Trophoblast cell (in vitro differentiated cells and primary cell): Measurements from ENCODE around the gene ZDHHC14.

Source experiments
- DNase-seq, 2 donors: peaks; one replicate each; pipeline ENCODE4 v3.0.0-alpha.2; 2016
- H2AFZ ChIP-seq: 2 replicates; pipeline ENCODE4 v1.6.1; 2013; ENCODE audit warnings: low read length, moderate library complexity, mild to moderate bottlenecking; ENCODE audit not compliant: insufficient read depth, poor library complexity
- H2AK5ac ChIP-seq: 2 replicates; pipeline ENCODE4 v1.6.1; 2013; ENCODE audit warnings: mild to moderate bottlenecking, low read length
- H2BK120ac ChIP-seq: 2 replicates; pipeline ENCODE4 v1.6.1; 2013; ENCODE audit warnings: low read length, mild to moderate bottlenecking, moderate library complexity; ENCODE audit not compliant: insufficient read depth, poor library complexity
- H2BK12ac ChIP-seq: 2 replicates; pipeline ENCODE4 v1.6.1; 2013; ENCODE audit warnings: mild to moderate bottlenecking, low read length, moderate library complexity
- H2BK5ac ChIP-seq: 2 replicates; pipeline ENCODE4 v1.6.1; 2013; ENCODE audit warnings: low read length, low read depth, moderate library complexity, mild to moderate bottlenecking; ENCODE audit not compliant: poor library complexity
- H3K14ac ChIP-seq: 2 replicates; pipeline ENCODE4 v1.6.1; 2013; ENCODE audit warnings: mild to moderate bottlenecking, low read length
- H3K18ac ChIP-seq: 2 replicates; pipeline ENCODE4 v1.6.1; 2013; ENCODE audit warnings: mild to moderate bottlenecking, low read length
- H3K23ac ChIP-seq: 2 replicates; pipeline ENCODE4 v1.6.1; 2013; ENCODE audit warnings: low read length
- H3K27ac ChIP-seq: 2 replicates; pipeline ENCODE4 v1.5.1; 2013; ENCODE audit warnings: low read depth, mild to moderate bottlenecking, inconsistent platforms, low read length, moderate library complexity
- H3K27me3 ChIP-seq: 2 replicates; pipeline ENCODE4 v1.6.1; 2013; ENCODE audit warnings: inconsistent platforms, mild to moderate bottlenecking, low read length, moderate library complexity; ENCODE audit not compliant: insufficient read depth
- H3K36me3 ChIP-seq, 2 experiments: 1 replicate in 1 of 2; 2 replicates in 1 of 2; pipeline ENCODE4 v1.6.1; 2013; ENCODE audit warnings: low read length in 2 of 2, mild to moderate bottlenecking in 2 of 2, moderate library complexity in 1 of 2; ENCODE audit not compliant: insufficient read depth in 2 of 2, control insufficient read depth in 1 of 2
- H3K4ac ChIP-seq: 2 replicates; pipeline ENCODE4 v1.6.1; 2013; ENCODE audit warnings: low read depth, mild to moderate bottlenecking, low read length, moderate library complexity
- H3K4me1 ChIP-seq, 2 experiments: 1 replicate in 1 of 2; 2 replicates in 1 of 2; pipeline ENCODE4 v1.6.1; 2013; ENCODE audit warnings: low read length in 2 of 2, mild to moderate bottlenecking in 2 of 2, moderate library complexity in 1 of 2; ENCODE audit not compliant: insufficient read depth in 2 of 2, control insufficient read depth in 1 of 2
- H3K4me2 ChIP-seq: 2 replicates; pipeline ENCODE4 v1.6.1; 2013; ENCODE audit warnings: inconsistent platforms, mild to moderate bottlenecking, low read length, moderate library complexity
- H3K4me3 ChIP-seq: 2 replicates; pipeline ENCODE4 v1.5.1; 2013; ENCODE audit warnings: mild to moderate bottlenecking, low read depth, low read length, inconsistent platforms
- H3K79me1 ChIP-seq: one replicate; pipeline ENCODE4 v1.6.1; 2013; ENCODE audit warnings: low read length
- H3K79me2 ChIP-seq: 2 replicates; pipeline ENCODE4 v1.6.1; 2013; ENCODE audit warnings: low read length, mild to moderate bottlenecking; ENCODE audit not compliant: control insufficient read depth, insufficient read depth, poor library complexity
- H3K9ac ChIP-seq: 2 replicates; pipeline ENCODE4 v1.6.1; 2013; ENCODE audit warnings: mild to moderate bottlenecking, low read length
- H3K9me3 ChIP-seq: 2 replicates; pipeline ENCODE4 v1.6.1; 2013; ENCODE audit warnings: low read depth, mild to moderate bottlenecking, control low read depth, inconsistent platforms, low read length; ENCODE audit not compliant: insufficient read depth
- H4K12ac ChIP-seq: 2 replicates; pipeline ENCODE4 v1.6.1; 2013; ENCODE audit warnings: low read depth, mild to moderate bottlenecking, low read length, moderate library complexity
- H4K8ac ChIP-seq: 2 replicates; pipeline ENCODE4 v1.6.1; 2013; ENCODE audit warnings: low read depth, mild to moderate bottlenecking, low read length, moderate library complexity
- H4K91ac ChIP-seq: one replicate; pipeline ENCODE4 v1.6.1; 2013; ENCODE audit warnings: low read depth, mild to moderate bottlenecking, low read length, moderate library complexity
- WGBS: extraction: QIAGEN DNeasy Blood & Tissue Kit; methylation state at CpG from one replicate; pipeline ENCODE4 v1.1.7; 2013; ENCODE audit warnings: missing lambda C conversion rate; ENCODE audit not compliant: insufficient read length, insufficient coverage; ENCODE audit errors: extremely low coverage; 5-methylcytosine and 5-hydroxymethylcytosine counted together

Gene ZDHHC14

DNA sequence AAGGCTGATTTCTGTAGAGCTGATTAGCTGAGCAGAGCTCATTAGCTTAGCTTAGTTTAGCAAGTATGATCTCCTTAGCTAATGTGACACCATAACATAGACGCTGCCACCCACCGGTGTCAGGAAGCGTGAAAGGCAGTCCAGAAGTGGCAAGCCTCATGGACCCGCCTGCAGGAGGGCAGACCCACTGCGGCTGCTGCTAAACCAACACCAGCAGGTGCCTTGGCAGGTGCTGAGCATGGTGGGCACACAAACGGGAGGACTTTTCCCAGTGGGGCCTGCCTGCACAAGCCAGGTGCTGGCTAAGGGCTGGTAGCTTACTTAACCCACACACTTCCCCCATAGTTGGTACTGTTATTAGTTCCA is 22.7 kb downstream of the ZDHHC14 start:
- WGBS: no CpG with 5 or more reads among the region's 6 CpGs
- no peak overlapping the region for H3K4ac ChIP-seq
- no peak overlapping the region for H3K4me3 ChIP-seq
- no peak overlapping the region for H3K14ac ChIP-seq
- no peaks in the 10 kb centered on the region for H3K79me1 ChIP-seq
- no peaks in the 10 kb centered on the region for H3K4me1 ChIP-seq
- no peak overlapping the region for H4K91ac ChIP-seq
- no peak overlapping the region for H3K4me2 ChIP-seq
- no peak overlapping the region for H3K27ac ChIP-seq
- no peak overlapping the region for H3K23ac ChIP-seq
- no peak overlapping the region for H3K9ac ChIP-seq
- H2AK5ac ChIP-seq: no peak overlapping the region
- H3K27me3 ChIP-seq: no peaks in the 10 kb centered on the region
- no peak overlapping the region for H3K18ac ChIP-seq
- no peak overlapping the region for H4K12ac ChIP-seq
- H4K8ac ChIP-seq: no peak overlapping the region
- H2AFZ ChIP-seq: no peak overlapping the region
- no peak overlapping the region for H2BK120ac ChIP-seq
- no peaks in the 10 kb centered on the region for H3K79me2 ChIP-seq
- DNase-seq: no peak
- H3K36me3 ChIP-seq: no peaks in the 10 kb centered on the region
- no peak overlapping the region for H2BK12ac ChIP-seq
- peaks cover 2% of the 10 kb centered on the region for H3K9me3 ChIP-seq
- H2BK5ac ChIP-seq: no peak overlapping the region

DNA sequence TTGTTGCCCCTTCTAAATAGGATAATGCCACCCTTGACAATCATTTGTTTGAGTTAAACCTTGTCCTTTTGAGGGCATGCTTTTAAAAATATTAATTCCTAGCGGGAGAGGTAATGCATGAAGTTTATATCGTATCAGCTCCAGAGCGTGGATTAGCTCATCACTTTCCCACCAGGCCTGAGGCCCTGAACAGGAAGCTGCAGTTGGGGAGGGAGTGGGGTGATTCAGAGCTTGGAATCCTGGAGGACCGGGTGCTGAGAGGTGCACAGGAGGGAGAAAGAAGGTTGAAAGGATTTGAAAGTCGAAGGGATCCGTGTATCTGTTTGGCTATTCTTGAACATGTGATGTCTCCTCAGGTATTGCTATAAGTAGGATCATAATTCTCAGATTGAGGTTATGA is 25.0 kb downstream of the ZDHHC14 start:
- Histone ChIP-seq H3K27me3 (no peaks in the 10 kb centered on the region), H3K18ac (no peak overlapping the region), H2AK5ac (no peak overlapping the region), H3K36me3 (no peaks in the 10 kb centered on the region), H3K4ac (no peak overlapping the region), H2BK120ac (no peak overlapping the region), H2BK12ac (no peak overlapping the region), H3K4me1 (no peaks in the 10 kb centered on the region), H3K9ac (no peak overlapping the region), H3K27ac (no peak overlapping the region), H3K79me2 (no peaks in the 10 kb centered on the region), H3K14ac (no peak overlapping the region), H4K12ac (no peak overlapping the region), H4K8ac (no peak overlapping the region), H3K23ac (no peak overlapping the region), H2AFZ (no peak overlapping the region), H3K79me1 (no peaks in the 10 kb centered on the region), H2BK5ac (no peak overlapping the region), H3K4me3 (no peak overlapping the region), H3K9me3 (peaks cover 2% of the 10 kb centered on the region), H3K4me2 (no peak overlapping the region), H4K91ac (no peak overlapping the region)
- DNase-seq: peak in 1 of 2 donors; percentile 5
- no CpG with 5 or more reads among the region's 6 CpGs for WGBS

DNA sequence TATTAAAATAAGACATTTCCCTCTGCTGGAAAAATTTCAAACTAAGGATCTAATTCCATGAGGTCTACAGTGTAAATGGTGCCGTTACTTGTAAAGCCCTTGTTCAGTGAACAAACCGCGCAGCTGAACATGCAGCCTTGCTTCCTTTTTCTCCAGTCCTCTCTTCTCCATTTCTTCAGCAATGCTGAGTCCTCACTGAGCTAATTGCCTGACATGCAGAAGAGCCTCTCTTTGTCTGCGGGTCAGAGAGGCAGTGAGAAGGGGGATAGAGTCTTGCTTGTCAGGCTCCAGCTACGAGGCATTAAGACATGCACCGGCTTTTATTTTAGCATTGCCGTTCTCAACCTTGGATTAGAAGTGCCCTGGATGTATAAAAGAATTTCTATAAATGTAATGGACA is 25.7 kb downstream of the ZDHHC14 start:
- Histone ChIP-seq H3K4me1 (no peaks in the 10 kb centered on the region), H4K8ac (no peak overlapping the region), H4K91ac (no peak overlapping the region), H3K27ac (no peak overlapping the region), H2BK120ac (no peak overlapping the region), H3K79me1 (no peaks in the 10 kb centered on the region), H3K4me2 (no peak overlapping the region), H3K18ac (no peak overlapping the region), H2AK5ac (no peak overlapping the region), H3K27me3 (no peaks in the 10 kb centered on the region), H3K79me2 (no peaks in the 10 kb centered on the region), H4K12ac (no peak overlapping the region), H2BK12ac (no peak overlapping the region), H2AFZ (no peak overlapping the region), H3K4me3 (no peak overlapping the region), H3K9ac (no peak overlapping the region), H3K23ac (no peak overlapping the region), H3K36me3 (no peaks in the 10 kb centered on the region), H3K9me3 (no peaks in the 10 kb centered on the region), H3K14ac (no peak overlapping the region), H3K4ac (no peak overlapping the region), H2BK5ac (no peak overlapping the region)
- WGBS: no CpG with 5 or more reads among the region's 7 CpGs
- no peak for DNase-seq

DNA sequence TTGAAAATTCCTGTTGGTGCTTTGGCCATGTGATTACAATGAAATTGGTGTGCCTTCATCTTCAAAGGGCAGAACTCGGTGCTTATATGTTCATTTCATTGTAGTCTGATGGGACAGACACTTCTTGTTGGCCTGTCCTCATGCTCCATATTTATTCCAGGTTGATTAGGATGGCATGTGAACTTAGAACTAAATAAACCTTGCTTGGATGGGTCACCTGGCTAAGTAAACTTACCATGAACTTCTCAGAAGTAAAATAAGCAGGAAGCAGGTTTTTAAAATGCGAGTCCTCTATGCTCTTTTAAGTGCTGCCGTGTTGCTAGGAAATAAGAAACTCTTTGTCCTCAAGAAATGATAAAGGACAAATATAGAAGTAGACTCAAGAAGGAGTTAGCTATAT is 26.7 kb downstream of the ZDHHC14 start:
- Histone ChIP-seq H3K14ac (no peak overlapping the region), H3K9me3 (no peaks in the 10 kb centered on the region), H3K27ac (no peak overlapping the region), H3K4me2 (no peak overlapping the region), H4K8ac (no peak overlapping the region), H3K4ac (no peak overlapping the region), H4K91ac (no peak overlapping the region), H3K79me2 (no peaks in the 10 kb centered on the region), H3K4me1 (no peaks in the 10 kb centered on the region), H3K23ac (no peak overlapping the region), H3K79me1 (no peaks in the 10 kb centered on the region), H4K12ac (no peak overlapping the region), H3K27me3 (no peaks in the 10 kb centered on the region), H2AK5ac (no peak overlapping the region), H3K18ac (no peak overlapping the region), H2BK12ac (no peak overlapping the region), H3K36me3 (no peaks in the 10 kb centered on the region), H2BK5ac (no peak overlapping the region), H2BK120ac (no peak overlapping the region), H3K9ac (no peak overlapping the region), H2AFZ (no peak overlapping the region), H3K4me3 (no peak overlapping the region)
- no CpG with 5 or more reads among the region's 3 CpGs for WGBS
- no peak for DNase-seq
